Ascending aorta (tissue), 2 donors: ENCODE measurements around the gene NDE1. TPM values are rescaled to one million over a fixed set of nuclear protein-coding genes. Genes with fewer than 3 reads are reported as not detected.
A peak's percentile ranks its signal among the peaks of the same experiment; 100 is the strongest.
"Not testable (repeated sequence)": the region's sequence is repeated elsewhere in the genome, so short reads cannot be mapped to it uniquely, and the experiment has no call there.

Experiments used
- DNase-seq, 2 donors: peaks; one replicate each; pipeline ENCODE4 v3.0.0-alpha.2; 2019; ENCODE audit warnings: low spot score in 2 of 2
- H3K27ac ChIP-seq, 2 donors: fragments of 200-600 bp; sonication (generic); one replicate each; pipeline ENCODE4 v1.5.1; 2016 to 2017; ENCODE audit warnings: mild to moderate bottlenecking in 1 of 2
- H3K27me3 ChIP-seq: fragments of 200-600 bp; sonication (generic); one replicate; pipeline ENCODE4 v1.5.1; 2017
- H3K36me3 ChIP-seq, 2 donors: fragments of 200-600 bp; sonication (generic); one replicate each; pipeline ENCODE4 v1.5.1; 2016
- H3K4me1 ChIP-seq, 2 donors: fragments of 200-600 bp; sonication (generic); one replicate each; pipeline ENCODE4 v1.5.1; 2016 to 2017; ENCODE audit warnings: mild to moderate bottlenecking in 1 of 2
- H3K4me3 ChIP-seq, 2 donors: fragments of 200-600 bp; sonication (generic); one replicate each; pipeline ENCODE4 v1.5.1; 2016 to 2017; ENCODE audit warnings: mild to moderate bottlenecking in 1 of 2
- H3K9me3 ChIP-seq, 2 donors: fragments of 200-600 bp; sonication (generic); one replicate each; pipeline ENCODE4 v1.5.1; 2016
- intact Hi-C: fragments of 100-400 bp; cut with DNase I; formaldehyde crosslinking; loops from one replicate; pipeline ENCODE4 v1.15.1; 2023
- total RNA-seq: library from RNA; depleted of rRNA; stranded (reverse); fragments of >200 nt; gene quantifications from one replicate; pipeline ENCODE4 v1.1.0, GENCODE V29; 2016
- TF ChIP-seq, protein P1 (sequence below), 3 experiments: fragments of 200-600 bp in 2 of 3; fragments of 450-650 bp in 1 of 3; sonication (generic) in 2 of 3; IDR thresholded peaks; one replicate each; pipeline ENCODE4 v1.5.1; 2016 to 2019; ENCODE audit warnings: antibody characterized with exemption in 3 of 3, mild to moderate bottlenecking in 1 of 3, moderate library complexity in 1 of 3

Gene NDE1
- total RNA-seq, 1 donor from 2014 or later = 21.9 TPM

DNA sequence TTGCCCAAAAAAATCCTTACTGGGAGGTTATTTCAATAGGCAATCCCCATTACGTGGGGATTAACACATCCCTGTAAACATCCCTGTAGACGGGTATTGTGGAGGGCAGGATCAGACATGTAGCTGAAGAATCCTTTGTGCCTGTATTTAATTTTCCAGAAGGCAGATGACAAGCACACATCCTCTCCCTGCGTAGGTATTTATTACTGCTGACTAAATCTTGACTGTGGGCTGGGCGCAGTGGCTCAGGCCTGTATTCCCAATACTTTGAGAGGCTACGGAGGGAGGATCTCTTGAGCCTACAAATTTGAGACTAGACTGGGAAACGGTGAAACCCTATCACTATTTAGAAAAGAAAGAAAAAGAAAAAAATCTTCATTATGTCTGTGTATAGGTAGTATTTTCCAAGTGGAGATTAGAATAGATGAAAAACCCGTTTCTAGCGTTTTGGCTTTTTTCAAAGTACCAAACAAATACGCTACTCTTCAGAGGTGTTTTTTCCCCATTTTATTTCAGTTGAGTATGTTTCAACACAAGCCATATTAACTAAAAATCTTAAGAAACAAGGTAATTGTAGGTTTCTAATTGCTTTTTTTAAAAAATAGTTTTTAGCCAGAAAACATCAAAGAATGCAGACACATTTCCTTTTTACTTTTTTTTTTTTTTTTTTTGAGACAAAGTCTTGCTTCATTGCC is 5.6 kb upstream of the NDE1 start:
- TF ChIP-seq, protein P1, sequence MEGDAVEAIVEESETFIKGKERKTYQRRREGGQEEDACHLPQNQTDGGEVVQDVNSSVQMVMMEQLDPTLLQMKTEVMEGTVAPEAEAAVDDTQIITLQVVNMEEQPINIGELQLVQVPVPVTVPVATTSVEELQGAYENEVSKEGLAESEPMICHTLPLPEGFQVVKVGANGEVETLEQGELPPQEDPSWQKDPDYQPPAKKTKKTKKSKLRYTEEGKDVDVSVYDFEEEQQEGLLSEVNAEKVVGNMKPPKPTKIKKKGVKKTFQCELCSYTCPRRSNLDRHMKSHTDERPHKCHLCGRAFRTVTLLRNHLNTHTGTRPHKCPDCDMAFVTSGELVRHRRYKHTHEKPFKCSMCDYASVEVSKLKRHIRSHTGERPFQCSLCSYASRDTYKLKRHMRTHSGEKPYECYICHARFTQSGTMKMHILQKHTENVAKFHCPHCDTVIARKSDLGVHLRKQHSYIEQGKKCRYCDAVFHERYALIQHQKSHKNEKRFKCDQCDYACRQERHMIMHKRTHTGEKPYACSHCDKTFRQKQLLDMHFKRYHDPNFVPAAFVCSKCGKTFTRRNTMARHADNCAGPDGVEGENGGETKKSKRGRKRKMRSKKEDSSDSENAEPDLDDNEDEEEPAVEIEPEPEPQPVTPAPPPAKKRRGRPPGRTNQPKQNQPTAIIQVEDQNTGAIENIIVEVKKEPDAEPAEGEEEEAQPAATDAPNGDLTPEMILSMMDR (IDR thresholded peaks at IDR 0.05) = no peak
- peaks cover 0 to 13% of the 10 kb centered on the region in 2 donors for H3K4me1 ChIP-seq
- intact Hi-C loops = no loop called here
- H3K27ac ChIP-seq = peak overlapping the region; percentile 98
- H3K36me3 ChIP-seq = no peaks in the 10 kb centered on the region
- DNase-seq = no peak
- H3K4me3 ChIP-seq = peak overlapping the region in 1 of 2 donors; percentile 96
- no peaks in the 10 kb centered on the region for H3K9me3 ChIP-seq
- no peaks in the 10 kb centered on the region for H3K27me3 ChIP-seq

DNA sequence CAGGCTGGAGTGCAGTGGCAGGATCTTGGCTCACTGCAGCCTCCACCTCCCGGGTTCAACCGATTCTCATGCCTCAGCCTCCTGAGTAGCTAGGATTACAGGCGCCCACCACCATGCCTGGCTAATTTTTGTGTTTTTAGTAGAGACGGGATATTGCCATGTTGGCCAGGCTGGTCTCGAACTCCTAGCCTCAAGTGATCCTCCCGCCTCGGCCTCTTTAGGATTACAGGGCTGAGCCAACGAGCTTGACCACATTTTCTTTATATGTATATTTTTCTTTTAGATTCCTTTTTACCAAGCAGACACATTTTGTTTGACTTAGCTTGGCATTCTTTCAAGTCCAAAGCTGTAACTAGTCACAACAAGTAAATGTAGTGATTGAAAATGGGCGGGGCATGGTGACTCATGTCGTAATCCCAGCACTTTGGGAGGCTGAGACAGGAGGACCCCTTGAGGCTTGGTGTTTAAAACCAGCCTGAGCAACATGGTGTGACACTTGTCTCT is 5.0 kb upstream of the NDE1 start:
- intact Hi-C loops, DNase-seq, H3K27ac ChIP-seq, H3K4me3 ChIP-seq, H3K27me3 ChIP-seq, H3K36me3 ChIP-seq, H3K9me3 ChIP-seq: not testable (repeated sequence)
- peaks cover 0 to 16% of the 10 kb centered on the region in 2 donors for H3K4me1 ChIP-seq

DNA sequence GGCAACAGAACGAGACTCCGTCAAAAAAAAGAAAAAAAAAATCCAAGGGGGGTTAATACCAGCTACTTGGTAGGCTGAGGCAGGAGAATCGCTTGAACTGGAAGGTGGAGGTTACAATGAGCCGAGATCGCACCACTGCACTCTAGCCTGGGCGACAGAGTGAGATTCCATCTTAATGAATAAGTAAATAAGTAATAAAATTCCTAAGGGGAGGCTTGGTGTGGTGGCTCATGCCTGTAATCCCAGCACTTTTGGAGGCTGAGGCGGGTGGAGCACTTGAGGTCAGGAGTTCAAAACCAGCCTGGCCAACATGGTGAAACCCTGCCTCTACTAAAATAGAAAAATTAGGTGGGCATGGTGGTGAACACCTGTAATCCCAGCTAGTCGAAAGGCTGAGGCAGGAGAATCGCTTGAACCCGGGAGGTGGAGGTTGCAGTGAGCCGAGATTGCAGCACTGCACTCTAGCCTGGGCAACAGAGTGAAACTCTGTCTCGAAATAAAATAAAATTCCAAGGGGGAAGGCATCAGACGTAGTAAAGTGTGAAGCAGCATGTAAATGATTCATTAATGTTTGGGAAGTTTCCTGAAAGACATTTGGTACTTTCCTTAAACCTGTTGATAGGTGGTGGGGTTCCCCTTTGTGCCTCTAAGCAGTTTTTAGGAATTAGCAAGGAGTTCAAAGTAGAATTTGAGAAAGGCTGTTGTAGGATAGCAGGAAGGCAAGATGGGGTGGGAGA is 3.3 kb upstream of the NDE1 start:
- intact Hi-C loops = not testable (repeated sequence)

GRCh38 chr16:15647294-15648014 is 2.6 kb upstream of the NDE1 start:
- TF ChIP-seq, protein P1 (IDR thresholded peaks at IDR 0.05) = no peak
- intact Hi-C loops = no loop called here

More for the DNA sequence above, 3.3 kb upstream of the NDE1 start:
- DNase-seq, H3K9me3 ChIP-seq, H3K27me3 ChIP-seq, H3K36me3 ChIP-seq, H3K27ac ChIP-seq, H3K4me3 ChIP-seq: not testable (repeated sequence)
- H3K4me1 ChIP-seq = peaks cover 0 to 15% of the 10 kb centered on the region in 2 donors

DNA sequence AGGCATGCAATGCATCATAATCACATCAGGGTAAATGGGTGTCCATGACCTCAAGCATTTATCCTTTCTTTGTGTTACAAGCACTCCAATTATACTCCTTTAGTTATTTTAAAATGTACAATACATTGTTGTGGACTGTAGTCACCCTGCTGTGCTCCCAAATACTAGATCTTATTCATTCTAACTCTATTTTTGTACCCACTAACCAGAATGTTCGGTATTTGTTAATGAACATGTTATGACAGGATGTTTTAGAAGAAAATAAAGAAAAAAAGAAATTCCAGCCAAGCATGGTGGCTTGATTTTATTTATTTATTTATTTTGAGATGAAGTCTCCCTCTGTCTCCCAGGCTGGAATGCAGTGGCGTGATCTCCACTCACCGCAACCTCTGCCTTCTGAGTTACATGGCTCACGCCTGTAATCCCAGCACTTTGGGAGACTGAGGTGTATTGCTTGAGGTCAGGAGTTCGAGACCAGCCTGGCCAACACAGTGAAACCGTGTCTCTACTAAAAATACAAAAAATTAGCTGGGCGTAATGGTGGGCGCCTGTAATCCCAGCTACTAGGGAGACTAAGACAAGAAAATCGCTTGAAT is 1.8 kb upstream of the NDE1 start:
- Histone ChIP-seq H3K27me3 (no peaks in the 10 kb centered on the region), H3K9me3 (no peaks in the 10 kb centered on the region), H3K36me3 (no peaks in the 10 kb centered on the region), H3K4me1 (peaks cover 0 to 9% of the 10 kb centered on the region in 2 donors), H3K27ac (no peak overlapping the region), H3K4me3 (no peak overlapping the region)
- TF ChIP-seq, protein P1 (IDR thresholded peaks at IDR 0.05) = no peak
- intact Hi-C loops = no loop called here
- no peak for DNase-seq

More at GRCh38 chr16:15647294-15648014, 2.6 kb upstream of the NDE1 start:
- H3K4me3 ChIP-seq = no peak overlapping the region
- no peak for DNase-seq
- H3K9me3 ChIP-seq = no peaks in the 10 kb centered on the region
- H3K4me1 ChIP-seq = peaks cover 0 to 9% of the 10 kb centered on the region in 2 donors
- no peak overlapping the region for H3K27ac ChIP-seq
- no peaks in the 10 kb centered on the region for H3K27me3 ChIP-seq
- no peaks in the 10 kb centered on the region for H3K36me3 ChIP-seq

DNA sequence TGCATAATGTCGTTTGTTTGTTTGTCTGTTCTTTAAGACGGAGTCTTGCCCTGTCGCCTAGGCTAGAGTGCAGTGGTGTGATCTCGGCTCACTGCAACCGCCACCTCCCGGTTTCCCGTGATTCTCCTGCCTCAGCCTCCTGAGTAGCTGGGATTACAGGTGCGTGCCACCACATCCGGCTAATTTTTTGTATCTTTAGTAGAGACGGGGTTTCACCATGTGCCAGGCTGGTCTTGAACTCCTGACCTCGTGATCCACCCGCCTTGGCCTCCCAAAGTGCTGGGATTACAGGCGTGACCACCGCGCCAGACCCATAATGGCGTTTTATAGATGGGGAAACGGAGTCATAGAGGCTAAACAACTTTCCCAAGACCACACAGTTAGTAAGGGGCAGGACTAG is 734 bp upstream of the NDE1 start:
- H3K4me1 ChIP-seq, H3K9me3 ChIP-seq, intact Hi-C loops, DNase-seq, H3K27me3 ChIP-seq, H3K36me3 ChIP-seq: not testable (repeated sequence)
- peak overlapping the region; percentile 68 to 71 for H3K4me3 ChIP-seq
- peak overlapping the region; percentile 44 to 83 for H3K27ac ChIP-seq
